Activated CD8-positive, alpha-beta T cell treated with anti-CD3 and anti-CD28 coated beads for 36 hours (primary cell): ENCODE results near the gene MAP1LC3B2. TPM values are rescaled to one million over a fixed set of nuclear protein-coding genes. Genes with fewer than 3 reads are reported as not detected.

Experiments
- ATAC-seq: fragments of 200-7000 bp; cut with Tn5 transposase; one replicate; pipeline ENCODE4 v1.10.0; 2021; ENCODE audit warnings: mild to moderate bottlenecking, moderate library complexity
- CTCF ChIA-PET: fragments of 350-600 bp; sonication (Branson Sonifier 250); formaldehyde crosslinking; loops from one replicate; lab custom pipeline; 2021; ENCODE audit warnings: antibody characterized with exemption; lab: Charles Lee
- POLR2A ChIA-PET: fragments of 350-600 bp; sonication (Branson Sonifier 250); formaldehyde crosslinking; loops from one replicate; lab custom pipeline; 2021; ENCODE audit warnings: antibody characterized with exemption; lab: Charles Lee
- DNase-seq: peaks from one replicate; pipeline ENCODE4 v3.0.0-alpha.2; 2020
- H3K27ac Mint-ChIP-seq: one replicate; pipeline ENCODE4 v1.8.0; 2021; ENCODE audit warnings: mild to moderate bottlenecking, mixed read lengths
- H3K27me3 Mint-ChIP-seq: one replicate; pipeline ENCODE4 v1.8.0; 2021; ENCODE audit warnings: mixed read lengths
- H3K36me3 Mint-ChIP-seq: one replicate; pipeline ENCODE4 v1.8.0; 2021; ENCODE audit warnings: low read depth, mixed read lengths
- H3K4me1 Mint-ChIP-seq: one replicate; pipeline ENCODE4 v1.8.0; 2021; ENCODE audit warnings: low read depth, mixed read lengths
- H3K4me3 Mint-ChIP-seq: one replicate; pipeline ENCODE4 v1.8.0; 2021; ENCODE audit warnings: mild to moderate bottlenecking, moderate library complexity, mixed read lengths
- H3K9me3 Mint-ChIP-seq: one replicate; pipeline ENCODE4 v1.8.0; 2021; ENCODE audit warnings: mixed read lengths
- intact Hi-C: fragments of 100-400 bp; cut with micrococcal nuclease; formaldehyde crosslinking; loops from one replicate; pipeline ENCODE4 v1.10.0; 2022
- total RNA-seq, 2 experiments: library from RNA; stranded (reverse); gene quantifications; one replicate each; pipeline ENCODE4 v1.2.3, GENCODE V29; 2021
- TF ChIP-seq, protein P1 (sequence below): fragments of 200-600 bp; IDR thresholded peaks from one replicate; pipeline ENCODE4 v1.8.0; 2022; ENCODE audit warnings: antibody characterized with exemption, mild to moderate bottlenecking

Gene MAP1LC3B2
- total RNA-seq, 2 experiments from 2014 or later, result 1.9 to 3.1 TPM

DNA sequence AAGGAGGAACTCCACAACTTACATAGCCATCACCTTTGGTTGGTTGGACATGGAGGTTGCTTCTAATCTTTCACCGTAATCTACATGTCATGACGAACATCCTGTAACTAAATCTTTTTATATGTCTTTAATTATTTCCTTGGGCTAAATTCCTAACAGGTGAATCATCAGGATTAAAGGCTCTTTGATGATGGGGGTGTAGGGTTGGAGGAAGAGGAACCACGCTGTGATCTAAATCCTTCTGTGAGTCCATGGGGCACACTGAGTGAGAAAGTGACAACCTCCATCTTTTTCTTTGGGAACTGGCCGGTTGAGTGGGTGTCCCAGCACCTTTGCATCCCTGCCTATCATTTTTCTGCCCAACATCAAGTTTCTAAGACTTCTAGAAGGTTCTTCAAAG is 31.1 kb upstream of the MAP1LC3B2 start:
- Mint-ChIP-seq H3K27ac (no peak overlapping the region), H3K36me3 (no peaks in the 10 kb centered on the region), H3K4me1 (peaks cover 6% of the 10 kb centered on the region), H3K9me3 (no peaks in the 10 kb centered on the region), H3K27me3 (peaks cover 2% of the 10 kb centered on the region), H3K4me3 (no peak overlapping the region)
- no peak for ATAC-seq
- TF ChIP-seq, protein P1, sequence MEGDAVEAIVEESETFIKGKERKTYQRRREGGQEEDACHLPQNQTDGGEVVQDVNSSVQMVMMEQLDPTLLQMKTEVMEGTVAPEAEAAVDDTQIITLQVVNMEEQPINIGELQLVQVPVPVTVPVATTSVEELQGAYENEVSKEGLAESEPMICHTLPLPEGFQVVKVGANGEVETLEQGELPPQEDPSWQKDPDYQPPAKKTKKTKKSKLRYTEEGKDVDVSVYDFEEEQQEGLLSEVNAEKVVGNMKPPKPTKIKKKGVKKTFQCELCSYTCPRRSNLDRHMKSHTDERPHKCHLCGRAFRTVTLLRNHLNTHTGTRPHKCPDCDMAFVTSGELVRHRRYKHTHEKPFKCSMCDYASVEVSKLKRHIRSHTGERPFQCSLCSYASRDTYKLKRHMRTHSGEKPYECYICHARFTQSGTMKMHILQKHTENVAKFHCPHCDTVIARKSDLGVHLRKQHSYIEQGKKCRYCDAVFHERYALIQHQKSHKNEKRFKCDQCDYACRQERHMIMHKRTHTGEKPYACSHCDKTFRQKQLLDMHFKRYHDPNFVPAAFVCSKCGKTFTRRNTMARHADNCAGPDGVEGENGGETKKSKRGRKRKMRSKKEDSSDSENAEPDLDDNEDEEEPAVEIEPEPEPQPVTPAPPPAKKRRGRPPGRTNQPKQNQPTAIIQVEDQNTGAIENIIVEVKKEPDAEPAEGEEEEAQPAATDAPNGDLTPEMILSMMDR, result no peak
- CTCF ChIA-PET, result no interaction called here
- intact Hi-C loops, result no loop called here
- POLR2A ChIA-PET, result no interaction called here
- no peak for DNase-seq

DNA sequence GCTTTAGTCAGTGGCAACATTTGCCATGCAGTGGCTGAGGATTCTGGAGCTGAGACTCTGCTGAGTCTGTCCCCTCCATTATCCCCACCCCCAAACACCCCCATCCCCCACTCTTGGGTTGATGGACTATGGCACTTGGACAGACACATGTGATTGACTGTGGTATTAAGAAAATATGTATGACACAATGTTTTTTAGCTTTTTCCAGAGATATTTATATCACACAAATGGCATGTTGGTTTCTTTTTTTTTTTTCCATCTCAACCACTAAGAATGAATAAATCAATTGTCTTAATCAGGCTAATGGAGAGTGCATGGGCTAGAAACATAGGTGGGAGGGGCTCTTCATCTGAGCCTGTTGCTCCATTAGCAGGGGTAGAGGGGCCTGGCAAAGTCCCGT is 30.7 kb upstream of the MAP1LC3B2 start:
- intact Hi-C loops, result no loop called here
- DNase-seq (no peak), ATAC-seq (no peak)
- Mint-ChIP-seq H3K27ac (no peak overlapping the region), H3K27me3 (peaks cover 2% of the 10 kb centered on the region), H3K36me3 (no peaks in the 10 kb centered on the region), H3K4me3 (no peak overlapping the region), H3K9me3 (no peaks in the 10 kb centered on the region), H3K4me1 (peaks cover 6% of the 10 kb centered on the region)
- ChIA-PET POLR2A (no interaction called here), CTCF (no interaction called here)
- TF ChIP-seq, protein P1, result no peak

DNA sequence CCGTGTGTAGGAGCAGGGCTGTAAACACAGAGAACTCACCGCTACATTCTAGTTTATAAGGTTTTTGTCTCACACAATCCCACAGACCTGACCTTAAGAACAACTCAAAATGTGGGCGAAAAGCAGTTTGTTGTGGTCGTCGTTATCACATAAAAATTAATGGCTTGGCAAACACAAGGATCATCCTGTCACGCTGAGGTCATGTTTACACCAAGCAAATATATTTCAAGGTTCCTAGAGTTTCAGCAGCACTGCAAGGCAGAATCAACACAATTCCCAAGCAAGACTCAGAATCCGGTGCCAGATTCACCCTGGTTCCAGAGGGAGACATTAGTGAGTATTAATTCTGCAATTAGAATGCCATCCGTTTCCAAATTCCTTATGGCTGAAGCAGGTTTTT is 30.1 kb upstream of the MAP1LC3B2 start:
- intact Hi-C loops, result no loop called here
- ATAC-seq (no peak), DNase-seq (no peak)
- H3K36me3 Mint-ChIP-seq, result no peaks in the 10 kb centered on the region
- TF ChIP-seq, protein P1, result no peak
- no peak overlapping the region for H3K4me3 Mint-ChIP-seq
- POLR2A ChIA-PET, result no interaction called here
- H3K27me3 Mint-ChIP-seq, result peaks cover 2% of the 10 kb centered on the region
- H3K9me3 Mint-ChIP-seq, result no peaks in the 10 kb centered on the region
- no peak overlapping the region for H3K27ac Mint-ChIP-seq
- CTCF ChIA-PET, result no interaction called here
- H3K4me1 Mint-ChIP-seq, result peaks cover 7% of the 10 kb centered on the region

DNA sequence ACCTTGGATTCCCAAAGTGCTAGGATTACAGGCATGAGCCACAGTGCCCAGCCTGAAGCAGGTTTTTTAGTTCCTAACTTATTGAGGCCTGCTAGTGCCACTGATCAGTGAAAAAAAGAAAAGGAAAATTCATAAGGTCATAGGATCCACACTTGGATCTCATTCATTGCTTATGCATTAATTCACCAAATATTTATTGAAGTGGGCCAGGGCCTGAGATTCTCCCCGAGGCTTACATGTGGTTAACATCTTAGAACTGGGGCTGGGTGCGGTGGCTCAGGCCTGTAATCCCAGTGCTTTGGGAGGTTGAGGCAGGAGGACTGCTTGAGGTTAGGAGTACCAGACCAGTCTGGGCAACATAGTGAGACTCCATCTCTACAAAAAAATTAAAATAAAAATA is 29.5 kb upstream of the MAP1LC3B2 start:
- CTCF ChIA-PET, result no interaction called here
- Mint-ChIP-seq H3K27me3 (peaks cover 4% of the 10 kb centered on the region), H3K4me1 (peaks cover 12% of the 10 kb centered on the region), H3K27ac (no peak overlapping the region), H3K36me3 (no peaks in the 10 kb centered on the region), H3K9me3 (no peaks in the 10 kb centered on the region), H3K4me3 (no peak overlapping the region)
- no peak for ATAC-seq
- intact Hi-C loops, result no loop called here
- POLR2A ChIA-PET, result no interaction called here
- DNase-seq, result no peak
- TF ChIP-seq, protein P1, result no peak

DNA sequence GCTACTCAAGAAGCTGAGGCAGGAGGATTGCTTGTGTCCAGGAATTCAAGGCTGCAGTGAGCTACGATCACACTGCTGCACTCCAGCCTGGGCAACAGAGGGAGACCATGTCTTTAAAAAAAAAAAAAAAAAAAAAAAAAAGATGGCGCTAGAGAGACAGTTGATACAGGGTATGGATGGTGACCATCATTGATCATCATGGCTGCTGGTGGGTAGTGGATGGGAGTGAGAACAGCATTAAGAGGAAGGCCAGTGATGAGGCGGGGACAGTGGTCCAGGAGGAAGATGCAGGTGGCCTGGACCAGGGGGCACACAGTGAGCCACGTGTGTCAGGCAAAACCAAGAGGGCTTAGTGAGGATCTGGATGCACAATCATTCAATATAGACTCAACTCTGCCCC is 26.8 kb upstream of the MAP1LC3B2 start:
- CTCF ChIA-PET, result no interaction called here
- H3K4me3 Mint-ChIP-seq, result peak overlapping the region; percentile 68
- no peak overlapping the region for H3K27ac Mint-ChIP-seq
- ATAC-seq (no peak), DNase-seq (no peak)
- H3K4me1 Mint-ChIP-seq, result peaks cover 21% of the 10 kb centered on the region
- H3K27me3 Mint-ChIP-seq, result peaks cover 3% of the 10 kb centered on the region
- POLR2A ChIA-PET, result interaction anchor here (2.2 kb wide), 1 partner anchor 27 kb away, joined by 10 read pairs; the partner anchor contains the start of gene MAP1LC3B2
- intact Hi-C loops, result no loop called here
- TF ChIP-seq, protein P1, result no peak
- H3K9me3 Mint-ChIP-seq, result no peaks in the 10 kb centered on the region
- no peaks in the 10 kb centered on the region for H3K36me3 Mint-ChIP-seq
